ENCODE measurements around the gene CACHD1. TPM values are rescaled to one million over a fixed set of nuclear protein-coding genes. Genes with fewer than 3 reads are reported as not detected.

The CACHD1 gene
- total and polyA plus RNA-seq, 8 donors = 11.3 to 38.0 (median 32.7) TPM

GRCh38 chr1:64497088-64497883, 27.4 kb downstream of the CACHD1 start:
- DNase-seq = no peak
- intact Hi-C loops (cut with DNase I) = no loop called here
- Histone ChIP-seq H3K27me3 (no peaks in the 10 kb centered on the region), H3K9me3 (no peaks in the 10 kb centered on the region), H3K4me3 (no peak overlapping the region), H3K27ac (no peak overlapping the region), H3K36me3 (no peaks in the 10 kb centered on the region), H3K4me1 (no peaks in the 10 kb centered on the region)
- no peak for TF ChIP-seq CTCF (IDR thresholded peaks at IDR 0.05)
- no peak for ATAC-seq

GRCh38 chr1:64498325-64498724, 28.4 kb downstream of the CACHD1 start:
- Histone ChIP-seq H3K4me3 (no peak overlapping the region), H3K36me3 (no peaks in the 10 kb centered on the region), H3K4me1 (peaks cover 0 to under 1% of the 10 kb centered on the region in 2 donors), H3K27me3 (no peaks in the 10 kb centered on the region), H3K9me3 (no peaks in the 10 kb centered on the region), H3K27ac (no peak overlapping the region)
- intact Hi-C loops (cut with DNase I) = no loop called here
- DNase-seq (no peak), ATAC-seq (no peak)
- no peak for TF ChIP-seq CTCF (IDR thresholded peaks at IDR 0.05)

- ATAC-seq = no peak
- intact Hi-C loops (cut with DNase I) = no loop called here
These were observed 29.1 kb downstream of the CACHD1 start for GRCh38 chr1:64499011-64499410.

GRCh38 chr1:64499966-64500365, 30.0 kb downstream of the CACHD1 start:
- H3K36me3 ChIP-seq = no peaks in the 10 kb centered on the region
- H3K9me3 ChIP-seq = no peaks in the 10 kb centered on the region
- peaks cover 7 to 12% of the 10 kb centered on the region in 2 donors for H3K4me1 ChIP-seq
- DNase-seq (no peak), ATAC-seq (peak; percentile 39)
- TF ChIP-seq CTCF (IDR thresholded peaks at IDR 0.05) = no peak
- no peak overlapping the region for H3K27ac ChIP-seq
- no peaks in the 10 kb centered on the region for H3K27me3 ChIP-seq
- intact Hi-C loops (cut with DNase I) = no loop called here
- no peak overlapping the region for H3K4me3 ChIP-seq

More at GRCh38 chr1:64499011-64499410, 29.1 kb downstream of the CACHD1 start:
- H3K9me3 ChIP-seq = no peaks in the 10 kb centered on the region
- no peak overlapping the region for H3K4me3 ChIP-seq
- DNase-seq = no peak
- H3K27me3 ChIP-seq = no peaks in the 10 kb centered on the region
- no peak for TF ChIP-seq CTCF (IDR thresholded peaks at IDR 0.05)
- H3K4me1 ChIP-seq = peaks cover 0 to 5% of the 10 kb centered on the region in 2 donors
- H3K36me3 ChIP-seq = no peaks in the 10 kb centered on the region
- no peak overlapping the region for H3K27ac ChIP-seq

GRCh38 chr1:64502083-64502482, 32.2 kb downstream of the CACHD1 start:
- DNase-seq (no peak), ATAC-seq (no peak)
- H3K4me1 ChIP-seq = peaks cover 10 to 25% of the 10 kb centered on the region in 2 donors
- H3K27me3 ChIP-seq = no peaks in the 10 kb centered on the region
- H3K27ac ChIP-seq = no peak overlapping the region
- intact Hi-C loops (cut with DNase I) = no loop called here
- no peaks in the 10 kb centered on the region for H3K36me3 ChIP-seq
- no peaks in the 10 kb centered on the region for H3K9me3 ChIP-seq
- H3K4me3 ChIP-seq = no peak overlapping the region
- no peak for TF ChIP-seq CTCF (IDR thresholded peaks at IDR 0.05)
